H1 (cell line): ENCODE measurements around the gene LCT. TPM values are rescaled to one million over a fixed set of nuclear protein-coding genes. Genes with fewer than 3 reads are reported as not detected.

Experiments used
- CTCF ChIA-PET: fragments of 300-600 bp; sonication (Branson Sonifier 250); formaldehyde crosslinking; loops from one replicate; lab custom pipeline; 2021; ENCODE audit not compliant: partially characterized antibody; lab: Charles Lee
- POLR2A ChIA-PET: fragments of 300-600 bp; sonication (Branson Sonifier 250); formaldehyde crosslinking; loops from one replicate; lab custom pipeline; 2021; ENCODE audit warnings: inconsistent platforms; ENCODE audit not compliant: partially characterized antibody; lab: Charles Lee
- DNase-seq, 2 experiments: peaks; one replicate each; pipeline versions ENCODE4 v3.0.0 to v3.0.0-alpha.2; 2010 to 2022; ENCODE audit warnings: low spot score in 2 of 2, low read depth in 1 of 2, mixed read lengths in 1 of 2
- FAIRE-seq: peaks from 2 replicates; lab custom pipeline; 2011; peaks lifted over from hg19 to GRCh38; lab: Jason Lieb, UNC
- H2AFZ ChIP-seq: 2 replicates; pipeline ENCODE4 v1.8.1; 2012; ENCODE audit warnings: low read length, inconsistent platforms
- H2AK5ac ChIP-seq: 2 replicates; pipeline ENCODE4 v1.6.1; 2013; ENCODE audit warnings: low read depth, low read length
- H2BK120ac ChIP-seq: replicated peaks from 2 replicates; pipeline ENCODE3; 2013; ENCODE audit warnings: low read depth, low read length, inconsistent platforms
- H2BK12ac ChIP-seq: 2 replicates; pipeline ENCODE4 v1.6.1; 2013; ENCODE audit warnings: low read depth, low read length
- H2BK15ac ChIP-seq: 2 replicates; pipeline ENCODE4 v1.6.1; 2013; ENCODE audit warnings: low read length
- H2BK20ac ChIP-seq: 2 replicates; pipeline ENCODE4 v1.6.1; 2013; ENCODE audit warnings: low read length
- H2BK5ac ChIP-seq: 2 replicates; pipeline ENCODE4 v1.6.1; 2013; ENCODE audit warnings: low read depth, low read length
- H3K14ac ChIP-seq: 2 replicates; pipeline ENCODE4 v1.6.1; 2013; ENCODE audit warnings: inconsistent platforms; ENCODE audit not compliant: insufficient read length
- H3K18ac ChIP-seq: 2 replicates; pipeline ENCODE4 v1.6.1; 2013; ENCODE audit warnings: low read length; ENCODE audit errors: extremely low read depth
- H3K23ac ChIP-seq: 2 replicates; pipeline ENCODE4 v1.6.1; 2013; ENCODE audit warnings: inconsistent platforms; ENCODE audit not compliant: insufficient read length
- H3K23me2 ChIP-seq: 2 replicates; pipeline ENCODE4 v1.6.1; 2013; ENCODE audit warnings: low read depth, low read length
- H3K27ac ChIP-seq: 2 replicates; pipeline ENCODE4 v1.6.1; 2011; ENCODE audit warnings: low read depth, low read length, inconsistent platforms
- H3K27me3 ChIP-seq, 4 experiments: replicated peaks in 1 of 4; 1 replicate in 1 of 4; 2 replicates in 3 of 4; pipeline versions ENCODE4 v1.6.1 to v1.8.1; 2011 to 2013; ENCODE audit warnings: low read length in 3 of 4, mild to moderate bottlenecking in 3 of 4, inconsistent platforms in 2 of 4, mixed read lengths in 2 of 4, moderate library complexity in 1 of 4; ENCODE audit not compliant: control insufficient read depth in 3 of 4, insufficient read depth in 3 of 4; ENCODE audit errors: extremely low read depth in 1 of 4
- H3K36me3 ChIP-seq, 4 experiments: 2 replicates each; pipeline versions ENCODE4 v1.6.1 to v1.8.1; 2011 to 2013; ENCODE audit warnings: mild to moderate bottlenecking in 4 of 4, low read length in 3 of 4, moderate library complexity in 2 of 4, control low read depth in 1 of 4, inconsistent platforms in 1 of 4; ENCODE audit not compliant: insufficient read depth in 4 of 4, control insufficient read depth in 2 of 4
- H3K4ac ChIP-seq: replicated peaks from 2 replicates; pipeline ENCODE3; 2013; ENCODE audit warnings: low read length, low read depth, mixed read lengths, inconsistent platforms; ENCODE audit not compliant: insufficient read length
- H3K4me1 ChIP-seq, 4 experiments: replicated peaks in 1 of 4; 1 replicate in 1 of 4; 2 replicates in 3 of 4; pipeline versions ENCODE4 v1.6.1 to v1.8.1; 2011 to 2013; ENCODE audit warnings: low read length in 3 of 4, inconsistent platforms in 2 of 4, mixed read lengths in 1 of 4; ENCODE audit not compliant: insufficient read depth in 4 of 4, control insufficient read depth in 3 of 4
- H3K4me2 ChIP-seq, 2 experiments: 2 replicates each; pipeline versions ENCODE4 v1.6.1 to v1.8.1; 2011 to 2013; ENCODE audit warnings: low read depth in 2 of 2, low read length in 2 of 2, control low read depth in 1 of 2, inconsistent platforms in 1 of 2, mild to moderate bottlenecking in 1 of 2; ENCODE audit not compliant: insufficient read depth in 1 of 2
- H3K4me3 ChIP-seq, 4 experiments: fragments of 200-600, 300-600 bp in 1 of 4; sonication (generic), shearing (Covaris generic), sonication (Bioruptor Twin) in 1 of 4; 2 replicates each; pipeline versions ENCODE4 v1.5.1 to v1.8.1; 2011 to 2016; ENCODE audit warnings: low read length in 4 of 4, low read depth in 3 of 4, control low read depth in 2 of 4, inconsistent platforms in 2 of 4, mild to moderate bottlenecking in 2 of 4, mixed read lengths in 1 of 4, moderate library complexity in 1 of 4; ENCODE audit not compliant: insufficient read depth in 2 of 4; ENCODE audit errors: extremely low read depth in 1 of 4
- H3K56ac ChIP-seq: replicated peaks from 2 replicates; pipeline ENCODE3; 2013; ENCODE audit warnings: low read depth, mild to moderate bottlenecking, mixed read lengths, low read length, inconsistent platforms; ENCODE audit not compliant: insufficient read length
- H3K79me1 ChIP-seq: 2 replicates; pipeline ENCODE4 v1.6.1; 2013; ENCODE audit warnings: low read depth, low read length, control low read depth
- H3K79me2 ChIP-seq, 2 experiments: 2 replicates each; pipeline versions ENCODE4 v1.6.1 to v1.8.1; 2012 to 2013; ENCODE audit warnings: low read length in 2 of 2, mild to moderate bottlenecking in 2 of 2, inconsistent platforms in 1 of 2; ENCODE audit not compliant: insufficient read depth in 2 of 2, control insufficient read depth in 1 of 2
- H3K9ac ChIP-seq, 4 experiments: replicated peaks in 1 of 4; 1 replicate in 1 of 4; 2 replicates in 3 of 4; pipeline versions ENCODE4 v1.6.1 to v1.8.1; 2011 to 2013; ENCODE audit warnings: low read depth in 3 of 4, low read length in 3 of 4, control low read depth in 2 of 4, mild to moderate bottlenecking in 2 of 4, moderate library complexity in 2 of 4, inconsistent platforms in 1 of 4; ENCODE audit errors: extremely low read depth in 1 of 4
- H3K9me3 ChIP-seq, 2 experiments: 2 replicates each; pipeline versions ENCODE4 v1.6.1 to v1.8.1; 2012 to 2013; ENCODE audit warnings: mild to moderate bottlenecking in 2 of 2, moderate library complexity in 2 of 2, control low read depth in 1 of 2, inconsistent platforms in 1 of 2, low read depth in 1 of 2, low read length in 1 of 2, mixed read lengths in 1 of 2; ENCODE audit not compliant: insufficient read depth in 2 of 2
- H4K20me1 ChIP-seq, 2 experiments: replicated peaks in 1 of 2; 2 replicates each; pipeline versions ENCODE3 to v1.8.1; 2011 to 2013; ENCODE audit warnings: inconsistent platforms in 2 of 2, low read length in 2 of 2, mild to moderate bottlenecking in 1 of 2; ENCODE audit not compliant: insufficient read depth in 2 of 2, control insufficient read depth in 1 of 2
- H4K5ac ChIP-seq: 2 replicates; pipeline ENCODE4 v1.6.1; 2013; ENCODE audit warnings: low read length, low read depth, mixed read lengths, inconsistent platforms; ENCODE audit not compliant: insufficient read length
- H4K8ac ChIP-seq: 2 replicates; pipeline ENCODE4 v1.8.0; 2013; ENCODE audit warnings: mild to moderate bottlenecking, moderate library complexity, low read length, inconsistent platforms; ENCODE audit not compliant: insufficient read depth; ENCODE audit errors: extremely low read depth
- H4K91ac ChIP-seq: replicated peaks from 2 replicates; pipeline ENCODE3; 2013; ENCODE audit warnings: low read length, mixed read lengths, inconsistent platforms; ENCODE audit not compliant: insufficient read length
- BRCA1 ChIP-seq: IDR thresholded peaks from 2 replicates; pipeline ENCODE4 v1.6.1; 2012; ENCODE audit warnings: low read depth, low read length, improper control_type of control experiment
- CEBPB ChIP-seq: IDR thresholded peaks from 2 replicates; pipeline ENCODE4 v1.6.1; 2012; ENCODE audit warnings: low read depth, low read length
- EP300 ChIP-seq, 2 experiments: IDR thresholded peaks; 1 replicate in 1 of 2; 2 replicates in 1 of 2; pipeline ENCODE4 v1.6.1; 2011 to 2012; ENCODE audit warnings: low read depth in 2 of 2, low read length in 2 of 2, mild to moderate bottlenecking in 2 of 2, borderline replicate concordance in 1 of 2, inconsistent platforms in 1 of 2, moderate library complexity in 1 of 2
- GTF2F1 ChIP-seq: IDR thresholded peaks from 2 replicates; pipeline ENCODE4 v1.6.1; 2012; ENCODE audit warnings: low read depth, low read length, improper control_type of control experiment, borderline replicate concordance
- HDAC2 ChIP-seq, 2 experiments: fragments of 300-600 bp in 1 of 2; sonication (generic) in 1 of 2; IDR thresholded peaks; 2 replicates each; pipeline ENCODE4 v1.6.1; 2011 to 2012; ENCODE audit warnings: low read depth in 2 of 2, low read length in 2 of 2, mild to moderate bottlenecking in 2 of 2, moderate library complexity in 2 of 2, borderline replicate concordance in 1 of 2, inconsistent platforms in 1 of 2
- RNF2 ChIP-seq: fragments of 200-900, 300-1000 bp; sonication (generic); IDR thresholded peaks from 2 replicates; pipeline ENCODE4 v1.7.1; 2016; ENCODE audit warnings: borderline replicate concordance, low read depth, mild to moderate bottlenecking, antibody characterized with exemption, low read length; ENCODE audit not compliant: poor library complexity, severe bottlenecking; ENCODE audit errors: missing control alignments
- SP1 ChIP-seq: IDR thresholded peaks from 2 replicates; pipeline ENCODE4 v1.6.1; 2011; ENCODE audit warnings: low read depth, low read length
- SRF ChIP-seq: IDR thresholded peaks from 2 replicates; pipeline ENCODE4 v1.6.1; 2011; ENCODE audit warnings: mild to moderate bottlenecking, low read depth, low read length, moderate library complexity
- WGBS, 2 experiments: shearing (Covaris generic) in 1 of 2; methylation state at CpG; one replicate each; pipeline versions ENCODE4 v1.1.6 to v1.1.7; 2013 to 2015; ENCODE audit warnings: low lambda C conversion rate in 2 of 2, mixed read lengths in 2 of 2, inconsistent platforms in 1 of 2, low coverage in 1 of 2, missing lambda C conversion rate in 1 of 2; ENCODE audit not compliant: insufficient replicate concordance in 2 of 2, insufficient coverage in 1 of 2, insufficient read length in 1 of 2; ENCODE audit errors: extremely low coverage in 1 of 2, missing lambda C conversion rate in 1 of 2; 5-methylcytosine and 5-hydroxymethylcytosine counted together
- polyA plus RNA-seq, 7 experiments: library from polyadenylated mRNA; depleted of rRNA in 3 of 7; stranded (reverse) in 5 of 7; unstranded in 2 of 7; fragments of >200 nt in 5 of 7; fragments of 200-250 nt in 2 of 7; gene quantifications; 1 replicate in 5 of 7; 2 replicates in 1 of 7; 4 replicates in 1 of 7; pipeline versions ENCODE4 v1.2.1 to v1.2.3, GENCODE V29; 2011 to 2013; ENCODE audit warnings: missing spikeins in 2 of 7, mixed read lengths in 2 of 7
- total RNA-seq: library from RNA; stranded (reverse); fragmentation: NEBNext Ultra II Directional; extraction: Animal tissue kit (Norgen Biotek cat#: 25700); gene quantifications from 2 replicates; pipeline ENCODE4 v1.2.1, GENCODE V29; 2021
- TF ChIP-seq, protein P1 (sequence below): IDR thresholded peaks from 2 replicates; pipeline ENCODE4 v1.6.1; 2011; ENCODE audit warnings: low read length, improper control_type of control experiment
- TF ChIP-seq, protein P2 (sequence below): IDR thresholded peaks from 2 replicates; pipeline ENCODE4 v1.6.1; 2012; ENCODE audit warnings: low read length, inconsistent platforms

Gene LCT
- total and polyA plus RNA-seq, 2 of the 8 experiments (the other 6 are each of a cell fraction or from before 2014, with no cell fraction given) = 0.06 TPM; not detected in 1

DNA sequence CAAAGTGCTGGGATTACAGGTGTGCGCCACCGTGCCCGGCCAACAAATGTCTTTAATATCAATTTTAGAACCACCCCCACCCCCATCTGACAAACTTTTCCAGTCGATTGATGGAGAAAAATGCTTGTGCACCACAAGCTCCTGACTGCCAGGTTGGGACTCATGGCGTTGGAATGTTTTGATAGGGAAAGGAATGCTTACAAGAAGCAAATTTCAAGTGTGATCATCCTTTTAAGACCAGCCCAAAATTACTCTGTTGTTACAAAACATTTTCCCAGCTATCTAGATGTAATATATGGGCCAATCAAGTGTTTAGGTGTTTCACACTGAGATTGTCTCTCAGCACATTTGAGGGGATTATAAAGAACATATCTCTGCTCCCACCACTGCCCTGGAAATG is 50.2 kb downstream of the LCT start:
- H3K27me3 ChIP-seq = no peaks in the 10 kb centered on the region
- no peak overlapping the region for H2BK120ac ChIP-seq
- no peaks in the 10 kb centered on the region for H3K79me2 ChIP-seq
- FAIRE-seq (no peak), DNase-seq (no peak)
- no peak overlapping the region for H2AFZ ChIP-seq
- no peaks in the 10 kb centered on the region for H3K4me1 ChIP-seq
- H3K4ac ChIP-seq = no peak overlapping the region
- WGBS, 2 experiments = 97% methylated on average over 5 of the region's 5 CpGs; no CpG with 5 or more reads in 1 of the 2 experiments
- no peak overlapping the region for H3K18ac ChIP-seq
- CTCF ChIA-PET = interaction anchor here (9.4 kb wide), 1 partner anchor 11 kb away, joined by 87 read pairs; no protein-coding TSS in a partner anchor
- POLR2A ChIA-PET = no interaction called here
- H4K8ac ChIP-seq = no peak overlapping the region
- H2BK20ac ChIP-seq = no peak overlapping the region
- H3K27ac ChIP-seq = no peak overlapping the region
- H3K56ac ChIP-seq = no peak overlapping the region
- no peak overlapping the region for H2AK5ac ChIP-seq
- peaks cover 0 to 2% of the 10 kb centered on the region in 2 experiments; a peak in 1 of 4 replicates for H3K9me3 ChIP-seq
- H3K14ac ChIP-seq = no peak overlapping the region
- H4K5ac ChIP-seq = no peak overlapping the region
- H3K23ac ChIP-seq = no peak overlapping the region
- H2BK12ac ChIP-seq = no peak overlapping the region
- H3K9ac ChIP-seq = no peak overlapping the region
- no peak overlapping the region for H2BK15ac ChIP-seq
- no peaks in the 10 kb centered on the region for H3K79me1 ChIP-seq
- no peak overlapping the region for H2BK5ac ChIP-seq
- H3K23me2 ChIP-seq = no peaks in the 10 kb centered on the region
- H3K36me3 ChIP-seq = peaks cover 0 to 31% (median 13%) of the 10 kb centered on the region in 4 experiments; a peak in 5 of 8 replicates
- H3K4me2 ChIP-seq = no peak overlapping the region
- H4K91ac ChIP-seq = no peak overlapping the region
- H4K20me1 ChIP-seq = no peaks in the 10 kb centered on the region
- H3K4me3 ChIP-seq = no peak overlapping the region
- TF ChIP-seq BRCA1 (no peak), SP1 (no peak), EP300 (IDR thresholded peaks at IDR 0.05; ENCODE audit: borderline replicate concordance in 1 of 2, low read depth in 2 of 2, low read length in 2 of 2) (no peak), HDAC2 (IDR thresholded peaks at IDR 0.05; ENCODE audit: borderline replicate concordance in 1 of 2, low read depth in 2 of 2, low read length in 2 of 2) (no peak), SRF (no peak), CEBPB (no peak), RNF2 (no peak), GTF2F1 (no peak)
- TF ChIP-seq, protein P1, sequence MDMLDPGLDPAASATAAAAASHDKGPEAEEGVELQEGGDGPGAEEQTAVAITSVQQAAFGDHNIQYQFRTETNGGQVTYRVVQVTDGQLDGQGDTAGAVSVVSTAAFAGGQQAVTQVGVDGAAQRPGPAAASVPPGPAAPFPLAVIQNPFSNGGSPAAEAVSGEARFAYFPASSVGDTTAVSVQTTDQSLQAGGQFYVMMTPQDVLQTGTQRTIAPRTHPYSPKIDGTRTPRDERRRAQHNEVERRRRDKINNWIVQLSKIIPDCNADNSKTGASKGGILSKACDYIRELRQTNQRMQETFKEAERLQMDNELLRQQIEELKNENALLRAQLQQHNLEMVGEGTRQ = no peak
- TF ChIP-seq, protein P2, sequence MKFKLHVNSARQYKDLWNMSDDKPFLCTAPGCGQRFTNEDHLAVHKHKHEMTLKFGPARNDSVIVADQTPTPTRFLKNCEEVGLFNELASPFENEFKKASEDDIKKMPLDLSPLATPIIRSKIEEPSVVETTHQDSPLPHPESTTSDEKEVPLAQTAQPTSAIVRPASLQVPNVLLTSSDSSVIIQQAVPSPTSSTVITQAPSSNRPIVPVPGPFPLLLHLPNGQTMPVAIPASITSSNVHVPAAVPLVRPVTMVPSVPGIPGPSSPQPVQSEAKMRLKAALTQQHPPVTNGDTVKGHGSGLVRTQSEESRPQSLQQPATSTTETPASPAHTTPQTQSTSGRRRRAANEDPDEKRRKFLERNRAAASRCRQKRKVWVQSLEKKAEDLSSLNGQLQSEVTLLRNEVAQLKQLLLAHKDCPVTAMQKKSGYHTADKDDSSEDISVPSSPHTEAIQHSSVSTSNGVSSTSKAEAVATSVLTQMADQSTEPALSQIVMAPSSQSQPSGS = no peak
